GM19351 (cell line): ENCODE results near the gene FAM3A.
"Not testable (repeated sequence)": the region's sequence is repeated elsewhere in the genome, so short reads cannot be mapped to it uniquely, and the experiment has no call there.

Experiments
- ATAC-seq: cut with Tn5 transposase; IDR thresholded peaks from one replicate; pipeline ENCODE4 v1.9.1; 2021; ENCODE audit warnings: mild to moderate bottlenecking, moderate library complexity; ENCODE audit not compliant: unreplicated experiment

Gene FAM3A

DNA sequence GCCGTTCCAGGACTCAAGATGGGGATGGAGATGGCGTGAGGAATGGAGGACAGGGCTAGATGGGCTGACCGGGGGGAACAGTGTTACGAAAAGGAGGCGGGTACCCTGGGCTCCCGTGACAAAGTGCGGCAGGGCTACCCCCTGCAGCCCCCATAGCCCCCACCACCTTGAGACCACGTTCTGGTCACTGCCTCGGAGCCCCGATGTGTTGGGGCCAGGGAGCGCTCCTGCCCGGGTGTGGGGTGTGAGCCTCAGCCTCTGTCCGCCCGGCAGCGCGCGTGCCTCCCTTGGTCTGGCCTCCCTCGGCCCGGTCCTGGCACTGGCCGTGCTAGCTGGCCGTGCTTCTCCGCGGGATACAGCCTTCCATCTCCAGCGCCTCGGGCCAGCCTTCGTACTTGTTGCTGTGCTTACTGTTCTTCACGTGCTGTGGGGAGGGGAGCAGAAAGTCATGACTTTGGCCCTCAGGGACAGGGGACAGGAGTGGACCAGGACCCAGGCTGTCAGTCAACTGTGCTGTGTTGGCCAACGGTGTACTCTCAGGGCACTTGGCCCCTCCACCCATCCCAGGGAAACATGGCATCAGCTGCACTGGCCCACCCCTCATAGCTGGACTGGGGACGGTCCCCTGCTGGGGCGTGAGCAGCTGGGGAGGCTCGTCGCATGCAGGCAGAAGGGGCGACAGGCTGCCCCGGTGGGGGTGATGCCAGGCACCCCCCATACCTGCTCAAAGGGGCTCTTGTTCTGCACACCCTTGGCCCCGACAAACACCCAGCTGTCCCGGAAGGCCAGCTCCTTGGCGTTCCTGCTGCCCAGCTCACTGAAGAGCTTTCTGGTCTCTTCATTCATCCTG lies 9.3 kb downstream of the FAM3A start:
- no peak for ATAC-seq

DNA sequence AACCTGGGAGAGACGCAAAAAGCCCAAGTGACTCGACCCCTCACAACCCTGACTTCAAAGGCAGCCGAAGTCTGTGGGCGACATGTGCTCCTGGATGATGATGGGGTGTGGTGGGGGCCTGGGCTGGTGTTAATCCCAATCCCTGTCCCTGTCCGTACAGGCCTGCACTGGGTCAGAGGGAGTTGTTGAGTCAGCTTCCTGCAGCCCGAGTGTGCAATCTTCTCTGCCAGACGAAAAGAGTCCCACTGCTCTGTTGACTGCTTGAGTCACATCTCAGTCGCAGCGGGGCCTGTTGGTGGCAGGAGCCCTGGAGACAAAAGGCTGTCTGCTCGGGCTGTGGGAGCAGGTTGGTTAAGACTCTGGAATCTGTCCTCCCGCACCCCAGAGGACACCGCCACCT lies 10.3 kb downstream of the FAM3A start:
- no peak for ATAC-seq

DNA sequence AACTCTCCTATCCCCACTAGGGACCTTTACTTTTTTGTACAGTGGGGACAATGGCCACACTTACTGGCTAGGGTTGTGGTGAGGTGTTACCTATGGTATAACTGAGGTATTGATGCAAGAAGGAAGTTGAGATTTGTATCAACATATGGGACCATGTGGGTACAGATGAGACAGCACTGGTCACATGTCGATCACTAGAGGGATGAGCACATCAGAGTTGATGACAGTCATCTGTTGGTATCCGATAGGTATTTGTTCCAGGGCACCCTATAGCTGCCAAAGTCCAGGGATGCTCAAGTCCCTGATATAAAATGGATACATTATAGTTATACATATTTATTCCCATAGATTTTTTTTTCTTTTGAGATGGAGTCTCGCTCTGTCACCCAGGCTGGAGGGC lies 13.0 kb downstream of the FAM3A start:
- ATAC-seq: no peak

DNA sequence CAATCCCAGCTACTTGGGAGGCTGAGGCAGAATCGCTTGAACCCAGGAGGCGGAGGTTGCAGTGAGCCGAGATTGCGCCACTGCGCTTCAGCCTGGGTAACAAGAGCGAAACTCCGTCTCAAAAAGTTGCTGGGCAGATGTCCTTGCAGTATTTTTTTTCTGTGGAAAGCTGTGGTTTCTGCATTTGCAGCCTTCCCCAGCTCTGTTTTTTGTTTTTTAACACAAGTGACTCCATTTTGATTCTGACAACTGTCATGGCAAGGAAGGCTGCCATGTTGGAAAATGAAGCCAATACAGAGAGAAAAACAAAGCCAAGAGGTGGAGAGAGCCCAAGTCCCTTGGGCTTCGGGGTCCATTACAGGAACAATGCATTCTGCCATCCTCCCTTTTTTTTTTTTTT lies 13.9 kb downstream of the FAM3A start:
- ATAC-seq: no peak

DNA sequence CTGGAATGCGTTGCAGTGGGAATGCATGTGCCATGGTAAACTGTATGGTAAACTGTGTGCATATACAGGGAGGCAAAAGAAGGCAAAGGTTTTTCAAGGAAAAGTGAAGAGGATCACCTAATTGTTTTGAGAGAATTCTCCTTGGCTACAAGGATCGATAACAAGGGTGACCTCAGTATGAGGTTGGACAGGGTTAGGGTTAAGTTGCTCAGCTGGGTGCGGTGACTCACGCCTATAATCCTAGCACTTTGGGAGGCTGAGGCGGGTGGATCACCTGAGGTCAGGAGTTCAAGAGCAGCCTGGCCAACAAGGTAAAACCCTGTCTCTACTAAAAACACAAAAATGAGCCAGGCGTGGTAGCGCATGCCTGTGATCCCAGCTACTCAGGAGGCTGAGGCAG lies 14.6 kb downstream of the FAM3A start:
- ATAC-seq: not testable (repeated sequence)

DNA sequence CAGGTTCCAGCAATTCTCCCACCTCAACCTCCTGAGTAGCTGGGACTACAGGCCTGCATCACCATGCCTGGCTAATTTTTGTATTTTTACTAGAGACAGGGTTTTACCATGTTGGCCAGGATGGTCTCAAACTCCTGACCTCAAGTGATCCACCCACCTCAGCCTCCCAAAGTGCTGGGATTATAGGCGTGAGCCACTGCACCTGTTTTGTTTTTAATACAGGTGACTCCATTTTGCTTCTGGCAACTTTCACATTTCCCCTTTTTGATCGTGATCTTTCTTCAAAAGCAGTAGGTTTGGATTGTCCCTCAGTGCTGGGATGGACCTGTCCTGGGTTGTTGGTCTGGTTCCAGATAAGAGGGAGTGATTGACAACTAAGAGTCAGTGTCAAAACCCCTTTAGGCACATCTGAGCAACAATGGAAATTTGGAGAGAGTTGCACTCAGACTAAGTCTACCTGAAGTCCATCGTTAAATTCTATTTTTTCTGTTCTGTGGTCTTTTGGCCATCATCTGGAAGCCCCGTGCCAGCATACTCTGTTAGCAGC lies 19.4 kb downstream of the FAM3A start:
- ATAC-seq: not testable (repeated sequence)

DNA sequence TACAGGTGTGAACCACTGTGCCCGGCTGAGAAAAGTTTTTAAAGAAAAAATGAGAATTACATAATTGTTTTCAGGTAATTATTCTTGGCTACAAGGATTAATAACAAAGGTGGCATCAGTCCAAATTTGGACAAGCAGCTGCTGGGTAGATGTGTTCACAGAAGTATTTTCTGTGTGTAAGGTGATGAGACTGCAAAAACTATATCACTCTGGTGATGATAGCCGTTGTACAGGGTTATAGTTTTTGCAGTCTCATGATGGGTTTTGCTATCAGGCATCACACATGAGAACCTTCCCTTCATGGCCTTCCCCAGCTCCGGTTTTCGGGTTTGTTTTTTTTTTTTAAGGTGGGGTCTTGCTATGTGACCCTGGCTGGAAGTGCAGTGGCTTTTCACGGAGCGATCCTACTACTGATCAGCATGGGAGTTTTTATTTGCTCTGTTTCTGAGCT lies 20.5 kb downstream of the FAM3A start:
- no peak for ATAC-seq

DNA sequence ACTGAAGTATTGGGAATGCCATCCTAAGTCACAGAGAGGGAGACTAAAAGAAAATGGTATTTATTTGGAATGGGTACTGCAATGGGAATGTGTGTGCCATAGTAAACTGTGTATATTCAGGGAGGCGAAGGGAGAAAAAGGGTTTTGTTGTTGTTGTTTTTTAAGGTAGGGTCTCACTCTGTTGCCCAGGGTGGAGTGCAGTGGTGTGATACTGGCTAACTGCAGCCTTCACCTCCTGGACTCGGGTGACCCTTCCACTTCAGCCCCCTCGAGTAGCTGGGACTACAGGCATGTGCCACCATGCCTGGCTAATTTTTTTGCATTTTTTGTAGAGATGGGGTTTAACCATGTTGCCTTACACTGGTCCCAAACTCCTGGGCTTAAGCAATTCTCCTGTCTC lies 21.3 kb downstream of the FAM3A start:
- ATAC-seq: no peak

DNA sequence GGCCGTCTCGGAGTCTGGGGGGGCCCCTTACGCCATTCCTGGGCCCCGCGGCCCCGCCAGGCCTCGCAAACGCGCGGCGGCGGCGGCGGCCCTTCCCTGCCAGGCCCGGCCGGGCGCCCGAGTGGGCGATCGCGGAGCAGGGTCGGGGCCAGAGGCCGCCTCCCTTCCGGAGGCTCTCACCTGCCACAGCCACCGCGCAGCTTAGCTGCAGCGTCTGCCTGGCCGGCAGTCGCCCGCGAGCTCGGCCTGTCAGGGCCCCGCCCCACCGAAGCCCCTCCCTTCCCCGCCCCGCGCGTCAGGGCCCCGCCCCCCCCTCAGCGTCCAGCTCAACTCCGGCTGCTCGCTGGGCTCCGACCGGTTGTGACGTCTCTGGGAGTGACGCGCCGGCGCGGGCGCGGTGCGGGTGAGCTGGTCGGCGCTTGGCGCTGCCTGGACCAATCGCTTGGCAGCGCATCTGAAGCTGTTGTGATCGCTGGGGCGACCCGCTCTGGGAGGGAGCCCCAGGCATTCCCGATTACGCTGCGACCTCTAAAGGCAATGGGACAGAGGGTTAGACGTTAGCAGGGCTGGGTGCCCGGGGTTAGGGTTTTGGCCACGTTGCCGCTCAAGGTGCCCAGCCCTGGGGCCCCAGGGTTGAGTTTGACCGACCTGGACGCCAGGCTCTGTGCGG lies 25.5 kb downstream of the FAM3A start, which contains the start of gene SLC10A3:
Gene SLC10A3, minus strand, starts transcription at position 216 of the 670 bp plus-strand sequence. CDS start 1,689 bp downstream, outside the sequence.
- peak; percentile 71 for ATAC-seq

DNA sequence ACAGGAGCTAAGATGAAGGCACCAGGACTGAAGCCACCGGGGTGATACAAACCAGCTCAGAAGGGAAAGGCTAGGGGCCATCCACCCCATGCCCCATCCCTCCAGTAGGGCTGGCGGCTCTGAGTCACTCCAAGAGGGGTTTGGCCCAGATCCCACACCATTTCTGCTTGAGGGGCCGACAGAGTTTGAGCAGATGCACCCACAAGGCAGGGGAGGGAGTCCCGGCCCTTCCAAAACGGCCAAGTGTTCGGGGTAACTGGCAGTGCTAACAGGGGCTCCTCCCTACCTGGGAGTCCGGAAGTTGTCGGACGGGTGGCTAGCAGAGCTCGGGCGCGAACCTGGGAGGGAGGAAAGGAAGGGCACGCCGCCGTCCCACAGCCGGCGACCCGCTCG lies 26.0 kb downstream of the FAM3A start:
- peak; percentile 24 for ATAC-seq

DNA sequence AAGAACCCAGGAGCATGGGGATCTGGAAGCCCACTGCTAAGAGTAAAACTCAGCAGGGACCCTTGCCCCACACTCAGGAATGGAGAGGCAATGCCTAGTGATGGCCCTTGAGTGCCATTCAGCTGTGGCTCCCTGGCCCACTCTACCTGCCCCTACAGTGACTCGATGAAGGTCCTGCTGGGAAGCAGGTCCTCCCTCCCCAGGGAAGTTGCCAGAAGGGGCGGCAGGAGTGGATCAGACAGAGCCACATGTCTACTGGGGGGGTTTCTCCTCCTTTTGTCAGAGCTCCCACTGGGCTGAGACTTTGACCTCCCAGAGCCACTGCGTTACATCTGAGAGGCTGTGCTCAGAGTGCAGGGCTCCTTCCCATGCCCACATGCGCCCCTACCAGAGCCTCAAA lies 26.9 kb downstream of the FAM3A start:
- no peak for ATAC-seq

DNA sequence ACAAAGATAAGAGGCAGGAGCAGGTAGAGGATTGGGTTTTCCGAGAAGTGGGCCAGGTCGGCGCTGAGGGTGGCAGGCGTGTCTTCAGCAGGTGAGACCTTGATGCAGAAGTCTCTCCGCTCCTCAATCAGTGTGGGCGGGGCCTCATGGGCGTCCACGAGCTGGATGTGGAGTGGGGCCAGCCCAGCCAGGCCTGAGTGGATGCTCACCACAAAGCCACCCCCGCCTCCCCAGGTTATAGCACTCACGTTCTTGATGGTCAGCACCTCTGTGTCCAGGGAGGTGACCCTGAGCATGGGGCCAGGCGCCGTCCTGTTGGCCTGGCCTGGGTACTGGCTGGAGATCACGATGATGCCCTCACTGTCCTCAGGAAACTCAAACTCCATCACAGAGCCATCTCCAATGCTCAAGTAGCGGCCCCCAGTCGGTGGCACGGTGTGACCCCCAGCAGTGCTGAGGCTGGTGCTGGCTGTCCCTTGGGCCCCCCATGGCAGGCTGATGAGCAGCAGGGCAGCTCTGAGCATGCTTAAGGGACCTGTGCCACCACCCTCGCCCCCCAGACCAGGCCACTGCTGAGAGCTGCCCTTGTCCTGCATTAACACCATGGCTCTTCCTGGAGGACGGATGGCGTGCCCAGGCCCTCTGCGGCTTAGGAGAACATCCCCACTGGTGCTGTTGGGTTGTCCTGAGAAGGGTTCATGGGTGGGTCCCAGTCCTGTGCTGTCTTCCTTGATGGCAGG lies 27.5 kb downstream of the FAM3A start:
- no peak for ATAC-seq

DNA sequence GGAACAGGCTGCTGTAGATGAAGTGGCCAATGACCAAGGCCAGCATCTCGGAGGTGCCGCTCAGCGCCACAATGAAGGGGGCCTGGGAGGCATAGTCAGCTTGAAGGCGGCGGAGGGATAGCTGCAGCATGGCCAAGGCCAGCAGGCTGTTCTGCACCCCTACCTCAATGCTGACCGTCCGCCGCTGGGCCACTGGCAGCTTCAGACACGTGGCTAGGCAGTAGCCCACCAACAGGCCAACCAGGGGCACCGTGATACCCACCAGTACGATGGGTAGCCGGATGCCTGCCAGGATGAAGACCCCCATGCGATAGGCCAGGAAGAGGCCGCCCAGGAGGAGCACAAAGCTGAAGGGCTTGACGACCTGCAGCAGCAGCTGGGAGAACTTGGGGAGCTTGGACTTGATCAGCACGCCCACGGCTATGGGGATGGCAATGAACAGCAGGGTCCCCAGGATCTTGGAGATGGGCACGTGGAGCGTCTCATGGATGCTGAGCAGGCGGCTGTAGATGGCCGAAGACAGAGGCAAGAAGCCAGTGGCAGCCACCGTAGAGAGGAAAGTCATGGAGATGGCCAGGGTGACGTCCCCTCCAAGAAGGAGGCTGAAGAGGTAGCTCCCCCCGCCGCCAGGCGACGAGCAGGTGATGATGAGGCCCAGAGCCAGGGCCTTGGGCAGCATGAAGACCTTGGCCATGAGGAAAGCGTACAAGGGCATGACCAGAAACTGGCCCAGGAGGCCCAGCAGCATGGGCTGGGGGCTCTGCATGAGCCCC lies 28.3 kb downstream of the FAM3A start:
- ATAC-seq: no peak

DNA sequence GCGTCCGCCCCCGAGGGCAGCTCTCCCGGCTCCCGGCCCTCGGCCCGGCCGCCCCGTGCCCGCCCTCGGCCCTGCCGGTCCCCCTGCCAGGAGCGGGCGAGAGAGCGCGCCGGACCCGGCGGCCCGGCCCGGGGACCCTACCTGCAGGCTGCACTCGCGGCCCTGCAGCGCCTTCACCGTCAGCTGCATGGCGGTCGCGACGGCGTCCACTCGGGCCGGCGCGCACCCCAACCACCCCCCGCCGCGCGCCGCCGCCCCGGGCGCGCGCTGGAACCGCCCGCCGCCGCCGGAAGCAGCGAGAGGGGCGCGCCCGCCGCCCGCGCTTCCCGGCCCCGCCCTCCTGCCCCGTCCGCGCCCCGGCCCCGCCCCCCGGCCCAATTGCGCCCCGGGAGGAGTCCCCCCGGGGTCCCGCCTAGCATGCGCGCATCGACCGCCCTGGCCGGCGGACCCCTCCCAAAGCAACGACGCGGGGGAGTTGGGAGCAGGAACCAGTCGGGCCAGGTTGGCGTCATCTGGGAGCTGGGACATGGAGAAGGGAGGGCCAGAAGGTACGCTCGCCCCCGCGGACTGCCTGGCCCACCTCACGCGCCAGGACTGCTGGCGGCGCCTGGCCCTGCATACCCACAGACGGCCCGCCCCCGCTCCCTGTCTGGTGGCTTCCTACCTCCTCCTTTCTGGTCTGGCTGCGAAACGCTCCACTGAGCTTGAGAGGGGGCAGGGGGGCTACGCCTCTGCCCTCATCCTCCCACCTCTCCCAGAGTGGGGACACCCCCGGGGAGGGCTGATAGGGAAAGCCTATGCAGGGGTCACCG lies 29.4 kb downstream of the FAM3A start, which contains the start of gene UBL4A:
Gene UBL4A, minus strand, starts transcription at position 220 of the 812 bp plus-strand sequence. Its CDS starts 31 bp downstream, at position 189.
- ATAC-seq: no peak

DNA sequence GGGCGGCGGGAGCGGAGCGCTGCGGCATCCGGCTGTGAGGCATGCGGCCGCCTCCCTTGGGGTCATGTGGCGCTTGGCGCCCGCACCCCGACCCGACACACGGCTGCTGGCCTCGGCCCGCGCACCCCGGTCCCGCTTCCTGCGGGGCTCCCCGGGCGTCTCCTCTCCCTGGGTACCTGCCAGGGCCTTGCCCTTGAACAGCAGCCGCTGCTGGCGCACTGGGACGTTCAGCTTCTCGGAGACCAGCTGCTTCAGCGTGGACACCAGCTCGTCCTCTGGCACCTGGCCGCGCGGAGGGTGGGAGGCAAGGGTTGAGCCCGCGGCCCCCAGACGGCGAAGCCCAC lies 30.0 kb downstream of the FAM3A start:
- ATAC-seq: no peak

DNA sequence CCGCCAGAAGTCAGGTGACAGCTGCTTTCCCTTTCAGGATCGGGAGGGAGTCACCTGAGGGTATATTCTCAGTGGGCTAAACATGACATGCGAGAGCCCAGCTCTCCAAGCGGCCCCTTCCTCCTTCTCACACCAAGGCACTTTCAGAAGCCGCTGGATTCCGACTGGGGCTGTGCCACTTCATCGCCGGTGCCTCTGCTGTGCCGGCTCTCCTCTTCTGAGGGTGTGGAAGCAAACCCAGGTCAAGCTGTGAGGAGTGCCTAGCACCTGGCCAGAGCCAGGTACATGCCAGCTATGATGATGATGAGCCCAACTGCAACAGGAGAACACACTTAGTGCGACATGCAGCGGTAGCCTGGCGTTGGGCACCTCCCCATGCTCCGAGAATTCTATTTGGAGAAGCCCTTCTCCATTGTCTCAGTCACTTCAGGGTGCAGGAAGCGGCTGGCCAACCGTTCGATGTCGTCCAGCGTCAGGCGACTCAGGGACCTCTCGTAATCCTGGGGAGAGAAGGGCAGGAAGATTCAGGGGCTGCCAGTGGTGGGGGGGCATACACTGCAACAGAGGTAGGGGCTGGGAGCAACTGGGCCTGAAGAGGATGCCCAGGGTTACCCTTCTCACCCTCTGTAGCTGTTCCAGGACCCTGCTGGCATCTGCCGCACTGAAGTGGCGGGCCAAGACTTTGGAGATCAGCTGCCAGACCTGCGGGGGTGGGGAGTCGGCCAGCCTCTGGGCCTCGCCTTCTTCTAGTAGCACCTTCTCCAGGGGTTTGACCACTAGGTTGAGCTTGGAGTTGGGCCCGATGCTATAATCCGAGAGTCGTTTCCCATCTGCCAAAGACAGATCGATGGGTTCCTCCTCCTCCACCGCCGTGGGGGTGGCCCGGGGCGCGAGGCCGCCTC lies 30.6 kb downstream of the FAM3A start:
- ATAC-seq: no peak

DNA sequence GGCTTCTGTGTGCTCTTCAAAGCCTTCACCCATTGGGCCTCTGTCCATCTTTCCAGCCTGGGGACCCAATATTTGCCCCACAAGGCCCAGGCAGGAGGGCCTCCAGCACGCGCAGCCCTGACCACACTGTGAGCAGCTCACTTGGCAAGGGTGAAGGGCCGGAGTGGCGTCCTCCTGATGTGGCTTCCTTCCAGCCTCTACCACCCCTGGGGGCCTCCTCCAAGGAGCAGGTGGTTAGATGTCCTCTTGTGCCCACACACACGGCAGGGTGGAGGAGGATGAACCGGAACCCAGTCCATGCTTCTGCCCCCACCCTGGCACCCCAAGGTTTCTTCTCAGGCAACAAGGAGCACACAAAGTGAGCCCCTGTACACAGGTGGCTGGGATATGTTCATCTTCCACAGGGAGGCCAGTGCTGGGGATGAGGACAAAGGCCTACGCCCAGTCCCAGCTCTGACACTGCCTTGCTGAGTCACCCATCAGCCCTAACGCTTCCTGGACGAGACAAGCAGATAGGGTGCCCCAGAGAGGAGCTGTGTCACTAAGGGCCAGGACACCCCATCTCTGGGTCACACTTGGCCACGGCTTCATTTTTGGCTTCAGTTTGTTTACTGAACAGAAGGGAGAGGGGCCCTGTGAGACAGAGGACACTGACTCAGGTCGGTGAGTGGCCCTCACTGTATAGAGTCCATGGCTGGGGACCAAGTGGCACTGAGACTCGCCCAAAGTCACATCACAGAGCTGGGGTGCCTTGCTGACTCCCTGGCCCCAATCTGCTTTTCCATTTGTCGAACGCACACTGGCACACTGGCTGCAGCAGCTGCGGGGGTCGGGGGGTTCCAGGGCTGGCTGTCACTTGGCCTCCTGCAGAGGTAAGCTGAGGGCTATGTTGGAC lies 31.5 kb downstream of the FAM3A start:
- no peak for ATAC-seq

DNA sequence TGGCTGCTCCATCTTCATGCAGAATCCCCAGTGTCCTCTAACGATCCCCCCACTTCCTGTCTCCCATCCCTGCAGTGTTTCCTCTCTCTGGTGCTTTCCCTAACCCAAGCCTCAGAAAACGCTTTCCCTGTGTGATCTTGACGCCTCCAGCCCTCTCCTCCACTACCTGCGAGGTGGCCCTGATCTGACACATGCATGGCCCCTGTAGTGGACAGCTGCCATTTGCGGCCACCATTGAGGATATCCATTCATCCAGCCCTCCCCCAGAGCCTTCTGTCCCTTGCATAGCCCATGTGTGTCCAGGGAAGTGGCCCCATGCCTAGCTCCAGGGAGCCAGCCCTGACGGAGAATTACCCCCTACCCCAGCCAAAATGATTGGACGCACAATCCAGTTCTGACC lies 32.7 kb downstream of the FAM3A start:
- ATAC-seq: no peak
